ENCODE results near the gene RPGRIP1.

GRCh38 chr14:21317398-21317797 is 37.5 kb downstream of the RPGRIP1 start:
- TF ChIP-seq CTCF (IDR thresholded peaks at IDR 0.05) (no peak), EP300 (IDR thresholded peaks at IDR 0.05) (no peak)
